Mesothelial cell of epicardium (in vitro differentiated cells): ENCODE results near the gene TBCCD1. TPM values are rescaled to one million over a fixed set of nuclear protein-coding genes. Genes with fewer than 3 reads are reported as not detected.

Experiments used
- DNase-seq, 2 experiments: peaks; one replicate each; pipeline ENCODE4 v3.0.0; 2021; ENCODE audit warnings: low spot score in 2 of 2; ENCODE audit not compliant: unreplicated experiment in 2 of 2
- H3K27ac Mint-ChIP-seq: 2 replicates; pipeline ENCODE4 v1.8.0; 2021; ENCODE audit warnings: mixed read lengths
- H3K27me3 Mint-ChIP-seq: 2 replicates; pipeline ENCODE4 v1.8.0; 2021; ENCODE audit warnings: low read depth, mixed read lengths
- H3K36me3 Mint-ChIP-seq: 2 replicates; pipeline ENCODE4 v1.8.0; 2021; ENCODE audit warnings: mixed read lengths
- H3K4me1 Mint-ChIP-seq: 2 replicates; pipeline ENCODE4 v1.8.0; 2021; ENCODE audit warnings: mixed read lengths
- H3K4me3 Mint-ChIP-seq: 2 replicates; pipeline ENCODE4 v1.8.0; 2021; ENCODE audit warnings: mild to moderate bottlenecking, moderate library complexity, mixed read lengths
- H3K9me3 Mint-ChIP-seq: 2 replicates; pipeline ENCODE4 v1.8.0; 2021; ENCODE audit warnings: mixed read lengths
- CTCF ChIP-seq: fragments of 200-600 bp; sonication (generic); IDR thresholded peaks from one replicate; pipeline ENCODE4 v1.5.0; 2021; ENCODE audit warnings: antibody characterized with exemption; ENCODE audit not compliant: unreplicated experiment
- total RNA-seq: library from RNA; stranded (reverse); gene quantifications from 3 replicates; pipeline ENCODE4 v1.2.1, GENCODE V29; 2021

The TBCCD1 gene
- total RNA-seq, 1 donor from 2014 or later: 14.5 TPM

GRCh38 chr3:186523022-186523421, 44.1 kb downstream of the TBCCD1 start:
- DNase-seq: no peak
- Mint-ChIP-seq H3K36me3 (no peaks in the 10 kb centered on the region), H3K4me3 (no peak overlapping the region), H3K27ac (no peak overlapping the region), H3K27me3 (peaks cover 37% of the 10 kb centered on the region), H3K4me1 (peaks cover 6% of the 10 kb centered on the region), H3K9me3 (peaks cover 5% of the 10 kb centered on the region)
- no peak for TF ChIP-seq CTCF

- H3K4me1 Mint-ChIP-seq: peaks cover 6% of the 10 kb centered on the region
- H3K9me3 Mint-ChIP-seq: no peaks in the 10 kb centered on the region
- no peak for DNase-seq
- no peak overlapping the region for H3K4me3 Mint-ChIP-seq
- H3K27ac Mint-ChIP-seq: no peak overlapping the region
- no peaks in the 10 kb centered on the region for H3K36me3 Mint-ChIP-seq
- H3K27me3 Mint-ChIP-seq: peaks cover 33% of the 10 kb centered on the region
- no peak for TF ChIP-seq CTCF
Observed at GRCh38 chr3:186520957-186521842, 45.9 kb downstream of the TBCCD1 start.

- Mint-ChIP-seq H3K36me3 (no peaks in the 10 kb centered on the region), H3K9me3 (no peaks in the 10 kb centered on the region), H3K4me1 (peaks cover 6% of the 10 kb centered on the region), H3K27me3 (peaks cover 32% of the 10 kb centered on the region), H3K4me3 (no peak overlapping the region), H3K27ac (no peak overlapping the region)
- DNase-seq: no peak
- no peak for TF ChIP-seq CTCF
Observed at GRCh38 chr3:186520431-186520830, 46.7 kb downstream of the TBCCD1 start.

- Mint-ChIP-seq H3K36me3 (no peaks in the 10 kb centered on the region), H3K4me1 (peaks cover 6% of the 10 kb centered on the region), H3K4me3 (no peak overlapping the region), H3K9me3 (no peaks in the 10 kb centered on the region), H3K27ac (no peak overlapping the region), H3K27me3 (peaks cover 39% of the 10 kb centered on the region)
- no peak for DNase-seq
- TF ChIP-seq CTCF: no peak
Observed at GRCh38 chr3:186519021-186519658, 48.0 kb downstream of the TBCCD1 start.

GRCh38 chr3:186517218-186517617, 49.9 kb downstream of the TBCCD1 start:
- Mint-ChIP-seq H3K27ac (no peak overlapping the region), H3K27me3 (peaks cover 52% of the 10 kb centered on the region), H3K4me1 (peaks cover 5% of the 10 kb centered on the region), H3K4me3 (no peak overlapping the region), H3K9me3 (no peaks in the 10 kb centered on the region), H3K36me3 (no peaks in the 10 kb centered on the region)
- no peak for DNase-seq
- TF ChIP-seq CTCF: no peak
